Head of caudate nucleus (tissue), 42 donors: ENCODE measurements around the gene OR11L1.

ENCODE experiments used
- DNase-seq, 42 donors: peaks; one replicate each; pipeline versions ENCODE4 v3.0.0 to v3.0.0-alpha.2; 2020 to 2021; ENCODE audit warnings: mixed read lengths in 7 of 42
- intact Hi-C: fragments of 100-400 bp; cut with DNase I; formaldehyde crosslinking; loops from one replicate; pipeline ENCODE4 v1.15.0; 2022

The OR11L1 gene

GRCh38 chr1:247825362-247825761 is 16.3 kb downstream of the OR11L1 start:
- no peak for DNase-seq
- intact Hi-C loops: no loop called here

DNA sequence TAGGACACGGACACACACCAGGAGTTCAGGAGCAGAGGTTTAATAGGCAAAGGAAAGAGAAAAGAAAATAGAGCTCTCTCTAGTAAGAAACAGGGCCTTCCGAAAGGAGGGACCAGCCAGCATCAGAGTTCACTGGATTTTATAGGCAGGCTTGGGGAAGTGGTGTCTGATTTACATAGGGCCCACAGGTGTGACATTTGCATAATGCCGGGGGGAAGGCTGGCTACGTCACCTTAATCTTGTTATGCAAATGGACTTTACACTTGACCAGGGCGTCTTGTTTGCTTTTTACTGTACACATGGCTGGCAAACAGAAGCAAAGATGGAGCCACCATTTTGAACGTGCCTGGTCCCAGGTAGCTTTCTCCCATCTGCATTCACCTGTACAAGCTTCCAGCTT is 17.7 kb downstream of the OR11L1 start, which contains the start of gene OR14A16:
OR14A16 (minus strand) TSS at position 97 of the 400 bp plus-strand sequence. CDS start 8,390 bp downstream, outside the sequence.
- DNase-seq: no peak
- intact Hi-C loops: no loop called here

DNA sequence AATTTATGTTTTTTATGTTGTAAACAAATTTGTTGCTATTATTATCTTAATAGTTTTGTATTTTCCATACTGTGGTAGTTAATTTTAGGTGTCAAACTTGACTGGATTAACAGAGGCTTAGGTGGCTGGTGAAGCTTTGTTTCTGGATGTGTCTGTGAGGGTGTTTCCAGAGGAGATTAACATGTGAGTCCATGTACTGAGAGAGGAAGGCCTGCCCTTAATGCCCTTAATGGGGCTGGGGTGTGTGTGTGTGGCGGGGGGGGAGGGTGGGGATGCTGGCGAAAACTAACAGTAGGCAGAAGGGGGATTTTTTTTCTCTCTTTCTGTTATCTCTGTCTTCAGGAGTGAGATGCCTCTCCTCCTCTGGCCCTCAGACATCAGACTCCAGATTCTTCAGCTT is 19.6 kb downstream of the OR11L1 start:
- intact Hi-C loops: no loop called here
- no peak for DNase-seq

GRCh38 chr1:247812637-247813036 is 29.1 kb downstream of the OR11L1 start:
- DNase-seq: no peak
- intact Hi-C loops: no loop called here

GRCh38 chr1:247797518-247797917 is 44.2 kb downstream of the OR11L1 start:
- intact Hi-C loops: no loop called here
- no peak for DNase-seq
